HG03520 (cell line): Measurements from ENCODE around the gene PLD6.
A peak's percentile ranks its signal among the peaks of the same experiment; 100 is the strongest.

ENCODE experiments used
- ATAC-seq: cut with Tn5 transposase; IDR thresholded peaks from one replicate; pipeline ENCODE4 v1.9.1; 2021; ENCODE audit warnings: mild to moderate bottlenecking, moderate library complexity; ENCODE audit not compliant: unreplicated experiment

The PLD6 gene

GRCh38 chr17:17227608-17228520 is 21.7 kb upstream of the PLD6 start:
- no peak for ATAC-seq

- no peak for ATAC-seq
These were observed 20.5 kb upstream of the PLD6 start for GRCh38 chr17:17226451-17227265.

GRCh38 chr17:17225901-17226300 is 19.8 kb upstream of the PLD6 start:
- no peak for ATAC-seq

GRCh38 chr17:17224137-17224536 is 18.0 kb upstream of the PLD6 start:
- ATAC-seq = no peak

GRCh38 chr17:17223736-17224135 is 17.6 kb upstream of the PLD6 start:
- ATAC-seq = no peak

- no peak for ATAC-seq
These were observed 15.2 kb upstream of the PLD6 start for GRCh38 chr17:17221329-17221728.

GRCh38 chr17:17220529-17220928 is 14.4 kb upstream of the PLD6 start:
- no peak for ATAC-seq

GRCh38 chr17:17217995-17218394 is 11.9 kb upstream of the PLD6 start:
- no peak for ATAC-seq

GRCh38 chr17:17216776-17217175 is 10.6 kb upstream of the PLD6 start:
- no peak for ATAC-seq

- no peak for ATAC-seq
These were observed 10.1 kb upstream of the PLD6 start for GRCh38 chr17:17216236-17216635.

- no peak for ATAC-seq
These were observed 9.4 kb upstream of the PLD6 start for GRCh38 chr17:17215575-17215974.

- ATAC-seq = no peak
These were observed 8.7 kb upstream of the PLD6 start for GRCh38 chr17:17214646-17215436.

GRCh38 chr17:17213775-17214174 is 7.6 kb upstream of the PLD6 start:
- no peak for ATAC-seq

GRCh38 chr17:17207998-17208397 is 1.9 kb upstream of the PLD6 start:
- no peak for ATAC-seq

- ATAC-seq = no peak
These were observed 791 bp upstream of the PLD6 start for GRCh38 chr17:17206913-17207335.

GRCh38 chr17:17205368-17206123 is 587 bp downstream of the PLD6 start:
- peak; percentile 37 for ATAC-seq

GRCh38 chr17:17204635-17205231 is 1.4 kb downstream of the PLD6 start:
- ATAC-seq = no peak

GRCh38 chr17:17204041-17204591 is 2.0 kb downstream of the PLD6 start:
- ATAC-seq = no peak

- no peak for ATAC-seq
These were observed 2.9 kb downstream of the PLD6 start for GRCh38 chr17:17203173-17203730.
